Measurements from ENCODE around the gene MAGEB10.
"Not testable (repeated sequence)": the region's sequence is repeated elsewhere in the genome, so short reads cannot be mapped to it uniquely, and the experiment has no call there.

MAGEB10 gene

GRCh38 chrX:27808226-27808625 lies 436 bp downstream of the MAGEB10 start:
- no peak for TF ChIP-seq CTCF (IDR thresholded peaks at IDR 0.05; ENCODE audit: control insufficient read depth, extremely low read depth, insufficient read depth)
- H3K4me3 ChIP-seq (ENCODE audit: low read depth, low read length), result no peak overlapping the region
- DNase-seq (ENCODE audit: low read depth), result no peak

DNA sequence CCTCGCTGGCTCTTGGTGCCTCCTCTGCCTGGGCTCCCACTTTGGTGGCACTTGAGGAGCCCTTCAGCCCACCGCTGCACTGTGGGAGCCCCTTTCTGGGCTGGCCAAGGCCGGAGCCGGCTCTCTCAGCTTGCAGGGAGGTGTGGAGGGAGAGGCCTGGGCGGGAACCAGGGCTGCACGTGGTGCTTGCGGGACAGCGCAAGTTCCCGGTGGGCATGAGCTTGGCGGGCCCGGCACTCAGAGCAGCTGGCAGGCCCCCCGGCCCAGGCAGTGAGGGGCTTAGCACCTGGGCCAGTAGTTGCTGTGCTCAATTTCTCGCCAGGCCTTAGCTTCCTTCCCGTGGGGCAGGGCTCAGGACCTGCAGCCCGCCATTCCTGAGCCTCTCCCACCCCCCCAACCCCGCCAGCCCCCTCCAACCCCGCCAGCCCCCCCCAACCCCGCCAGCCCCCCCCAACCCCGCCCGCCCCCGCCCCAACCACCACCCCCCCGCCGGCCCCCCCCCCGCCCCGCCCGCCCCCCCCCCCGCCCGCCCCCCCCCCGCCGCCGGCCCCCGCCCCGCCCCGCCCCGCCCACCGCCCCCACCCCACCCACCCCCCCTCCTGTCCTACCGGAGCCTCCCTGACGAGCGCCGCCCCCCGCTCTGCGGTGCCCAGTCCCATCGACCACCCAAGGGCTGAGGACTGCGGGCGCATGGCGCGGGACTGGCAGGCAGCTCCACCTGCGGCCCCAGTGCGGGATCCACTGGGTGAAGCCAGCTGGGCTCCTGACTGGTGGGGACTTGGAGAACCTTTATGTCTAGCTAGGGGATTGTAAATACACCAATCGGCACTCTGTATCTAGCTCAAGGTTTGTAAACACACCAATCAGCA lies 1.4 kb downstream of the MAGEB10 start:
- DNase-seq (ENCODE audit: low read depth); H3K4me3 ChIP-seq (ENCODE audit: low read depth, low read length): not testable (repeated sequence)

DNA sequence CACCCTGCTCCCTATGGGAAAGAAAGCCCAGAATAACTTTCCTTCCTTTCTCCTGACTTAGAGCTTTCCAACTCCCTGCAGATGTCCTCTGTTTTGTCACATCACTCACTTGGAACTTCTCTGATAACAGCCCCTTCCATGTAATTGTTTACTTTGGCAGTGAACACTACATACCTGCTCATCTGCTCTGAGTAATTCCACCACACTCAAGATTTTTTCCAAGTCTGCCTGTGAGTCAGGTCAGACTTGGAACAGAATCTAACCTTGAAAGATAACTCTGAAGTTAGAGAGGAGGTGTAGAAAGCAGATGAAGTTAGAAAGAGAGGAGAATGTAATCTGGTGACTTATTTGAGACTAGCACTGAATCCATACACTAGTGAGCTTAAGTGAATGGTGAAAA lies 7.4 kb downstream of the MAGEB10 start:
- TF ChIP-seq CTCF (IDR thresholded peaks at IDR 0.05; ENCODE audit: control insufficient read depth, extremely low read depth, insufficient read depth), result no peak
- peak; percentile 25 for DNase-seq (ENCODE audit: low read depth)
- no peak overlapping the region for H3K4me3 ChIP-seq (ENCODE audit: low read depth, low read length)

DNA sequence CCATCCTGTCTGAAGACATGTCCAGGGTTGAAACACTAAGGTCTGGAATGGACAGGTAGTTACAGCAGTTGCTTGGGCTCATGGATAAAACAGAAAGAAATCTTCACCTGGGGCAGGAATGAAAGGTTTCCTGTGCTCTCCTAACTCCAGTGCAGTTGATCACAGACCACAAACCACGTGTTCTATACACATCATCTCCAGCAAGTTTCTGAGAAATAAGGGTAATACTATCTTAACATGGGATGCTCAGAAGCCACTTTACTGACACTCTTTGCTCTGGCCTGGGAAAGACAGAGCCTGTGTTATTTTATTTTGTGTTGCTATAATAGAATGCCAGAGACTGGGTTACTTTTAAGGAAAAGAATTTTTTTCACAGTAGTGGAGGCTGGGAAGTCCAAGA lies 16.0 kb downstream of the MAGEB10 start:
- no peak overlapping the region for H3K4me3 ChIP-seq (ENCODE audit: low read depth, low read length)
- no peak for TF ChIP-seq CTCF (IDR thresholded peaks at IDR 0.05; ENCODE audit: control insufficient read depth, extremely low read depth, insufficient read depth)

DNA sequence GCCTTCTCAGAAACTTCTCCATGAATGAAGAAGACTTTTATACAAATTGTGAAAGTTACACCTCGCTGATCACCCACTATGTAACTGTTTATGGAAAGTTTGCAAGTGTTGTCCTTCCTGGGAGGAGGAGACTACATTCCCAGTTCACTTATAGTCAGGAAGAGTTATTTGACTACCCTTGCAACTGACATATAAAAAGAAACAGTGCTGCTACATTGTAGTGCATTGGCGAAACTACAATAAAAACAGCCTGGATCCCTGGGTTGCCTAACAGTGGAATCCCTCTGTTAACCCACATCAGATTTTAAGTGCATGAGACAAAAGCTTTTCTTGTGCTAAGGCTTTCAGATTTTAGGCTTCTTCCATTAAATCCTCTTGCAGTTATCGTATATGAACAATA lies 30.4 kb downstream of the MAGEB10 start:
- no peak for TF ChIP-seq CTCF (IDR thresholded peaks at IDR 0.05; ENCODE audit: control insufficient read depth, extremely low read depth, insufficient read depth)
- DNase-seq (ENCODE audit: low read depth), result no peak
- no peak overlapping the region for H3K4me3 ChIP-seq (ENCODE audit: low read depth, low read length)

More for the DNA sequence above, 16.0 kb downstream of the MAGEB10 start:
- no peak for DNase-seq (ENCODE audit: low read depth)

GRCh38 chrX:27840881-27841280 lies 33.1 kb downstream of the MAGEB10 start:
- no peak for DNase-seq (ENCODE audit: low read depth)
- no peak for TF ChIP-seq CTCF (IDR thresholded peaks at IDR 0.05; ENCODE audit: control insufficient read depth, extremely low read depth, insufficient read depth)
- H3K4me3 ChIP-seq (ENCODE audit: low read depth, low read length), result no peak overlapping the region

- DNase-seq (ENCODE audit: low read depth), result no peak
- TF ChIP-seq CTCF (IDR thresholded peaks at IDR 0.05; ENCODE audit: control insufficient read depth, extremely low read depth, insufficient read depth), result no peak
- H3K4me3 ChIP-seq (ENCODE audit: low read depth, low read length), result no peak overlapping the region
Measured at GRCh38 chrX:27842859-27843258, 35.1 kb downstream of the MAGEB10 start.
